ENCODE results near the gene TMEM120B.
"Not testable (repeated sequence)": the region's sequence is repeated elsewhere in the genome, so short reads cannot be mapped to it uniquely, and the experiment has no call there.

- TF ChIP-seq CTCF (conservative IDR thresholded peaks at IDR 0.05; ENCODE audit: low read length); EZH2phosphoT487 (IDR thresholded peaks at IDR 0.05; ENCODE audit: borderline replicate concordance, low read depth, low read length): not testable (repeated sequence)
Observed at GRCh38 chr12:121666829-121667228, 45.7 kb upstream of the TMEM120B start.

Measured in OCI-LY7 (cell line).